Tibial nerve (tissue), 4 donors: ENCODE results near the gene PIGS.

Experiments used
- EP300 ChIP-seq, 2 donors: sonication (generic); formaldehyde crosslinking; IDR thresholded peaks; one replicate each; pipeline ENCODE4 v1.6.1; 2017; ENCODE audit warnings: antibody characterized with exemption in 2 of 2, mild to moderate bottlenecking in 1 of 2
- POLR2A ChIP-seq, 2 donors: fragments of 450-650 bp; IDR thresholded peaks; one replicate each; pipeline ENCODE4 v1.6.1; 2017; ENCODE audit warnings: antibody characterized with exemption in 2 of 2, mild to moderate bottlenecking in 2 of 2, moderate library complexity in 2 of 2
- TF ChIP-seq, protein P1 (sequence below), 5 experiments: fragments of 200-600 bp in 3 of 5; fragments of 450-650 bp in 2 of 5; sonication (generic) in 3 of 5; IDR thresholded peaks; one replicate each; pipeline ENCODE4 v1.5.1; 2016 to 2019; ENCODE audit warnings: antibody characterized with exemption in 5 of 5, mild to moderate bottlenecking in 3 of 5, moderate library complexity in 2 of 5

DNA sequence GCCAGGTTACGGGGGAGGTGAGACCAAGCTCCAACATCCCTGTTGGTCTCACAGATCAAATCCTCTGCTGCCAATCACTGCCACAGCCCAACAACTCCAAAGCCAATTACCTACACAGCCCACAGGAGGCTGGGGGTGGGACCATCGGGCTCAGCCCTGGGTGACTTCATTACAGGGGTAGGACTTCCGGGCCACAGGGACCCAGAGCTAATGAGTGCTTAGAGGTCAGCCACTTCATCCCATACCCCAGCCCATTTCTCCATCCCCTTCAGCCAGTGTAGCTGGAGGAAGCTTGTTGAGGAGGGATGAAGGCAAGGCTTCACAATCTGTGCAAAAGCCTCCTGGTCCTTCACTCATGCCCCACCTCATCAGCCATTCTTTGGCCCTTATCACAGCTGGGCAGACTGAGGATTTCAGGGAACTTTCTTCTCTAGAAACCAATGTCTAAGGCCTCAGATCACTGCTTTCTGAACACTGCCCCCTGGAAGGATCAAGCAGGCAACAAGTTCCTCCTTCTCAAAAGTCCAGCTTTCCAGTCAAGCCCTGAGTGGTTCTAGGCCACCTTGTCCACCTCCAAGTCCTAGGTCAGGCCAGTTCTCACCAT is 59.4 kb downstream of the PIGS start:
- TF ChIP-seq POLR2A (IDR thresholded peaks at IDR 0.05) (no peak), EP300 (IDR thresholded peaks at IDR 0.05) (no peak)
- TF ChIP-seq, protein P1, sequence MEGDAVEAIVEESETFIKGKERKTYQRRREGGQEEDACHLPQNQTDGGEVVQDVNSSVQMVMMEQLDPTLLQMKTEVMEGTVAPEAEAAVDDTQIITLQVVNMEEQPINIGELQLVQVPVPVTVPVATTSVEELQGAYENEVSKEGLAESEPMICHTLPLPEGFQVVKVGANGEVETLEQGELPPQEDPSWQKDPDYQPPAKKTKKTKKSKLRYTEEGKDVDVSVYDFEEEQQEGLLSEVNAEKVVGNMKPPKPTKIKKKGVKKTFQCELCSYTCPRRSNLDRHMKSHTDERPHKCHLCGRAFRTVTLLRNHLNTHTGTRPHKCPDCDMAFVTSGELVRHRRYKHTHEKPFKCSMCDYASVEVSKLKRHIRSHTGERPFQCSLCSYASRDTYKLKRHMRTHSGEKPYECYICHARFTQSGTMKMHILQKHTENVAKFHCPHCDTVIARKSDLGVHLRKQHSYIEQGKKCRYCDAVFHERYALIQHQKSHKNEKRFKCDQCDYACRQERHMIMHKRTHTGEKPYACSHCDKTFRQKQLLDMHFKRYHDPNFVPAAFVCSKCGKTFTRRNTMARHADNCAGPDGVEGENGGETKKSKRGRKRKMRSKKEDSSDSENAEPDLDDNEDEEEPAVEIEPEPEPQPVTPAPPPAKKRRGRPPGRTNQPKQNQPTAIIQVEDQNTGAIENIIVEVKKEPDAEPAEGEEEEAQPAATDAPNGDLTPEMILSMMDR (IDR thresholded peaks at IDR 0.05), result no peak
